PFSK-1 (cell line): ENCODE data around the gene LDLRAD3.

Experiments used
- POLR2AphosphoS5 ChIP-seq: IDR thresholded peaks from 2 replicates; pipeline ENCODE4 v1.6.1; 2012; ENCODE audit warnings: low read depth, mild to moderate bottlenecking, control low read depth, low read length, moderate library complexity
- SIN3A ChIP-seq: IDR thresholded peaks from 2 replicates; pipeline ENCODE4 v1.6.1; 2012; ENCODE audit warnings: mild to moderate bottlenecking, low read length, moderate library complexity, borderline replicate concordance; ENCODE audit not compliant: insufficient read depth
- TAF1 ChIP-seq: IDR thresholded peaks from 2 replicates; pipeline ENCODE4 v1.6.1; 2012; ENCODE audit warnings: low read length, control low read depth, borderline replicate concordance; ENCODE audit not compliant: insufficient read depth
- TF ChIP-seq, protein P1 (sequence below), 2 experiments: IDR thresholded peaks; 2 replicates each; pipeline versions ENCODE4 v1.6.1 to v1.8.0; 2011 to 2012; ENCODE audit warnings: low read depth in 2 of 2, low read length in 2 of 2, control low read depth in 1 of 2, inconsistent platforms in 1 of 2, mild to moderate bottlenecking in 1 of 2, moderate library complexity in 1 of 2; ENCODE audit not compliant: insufficient read depth in 1 of 2

DNA sequence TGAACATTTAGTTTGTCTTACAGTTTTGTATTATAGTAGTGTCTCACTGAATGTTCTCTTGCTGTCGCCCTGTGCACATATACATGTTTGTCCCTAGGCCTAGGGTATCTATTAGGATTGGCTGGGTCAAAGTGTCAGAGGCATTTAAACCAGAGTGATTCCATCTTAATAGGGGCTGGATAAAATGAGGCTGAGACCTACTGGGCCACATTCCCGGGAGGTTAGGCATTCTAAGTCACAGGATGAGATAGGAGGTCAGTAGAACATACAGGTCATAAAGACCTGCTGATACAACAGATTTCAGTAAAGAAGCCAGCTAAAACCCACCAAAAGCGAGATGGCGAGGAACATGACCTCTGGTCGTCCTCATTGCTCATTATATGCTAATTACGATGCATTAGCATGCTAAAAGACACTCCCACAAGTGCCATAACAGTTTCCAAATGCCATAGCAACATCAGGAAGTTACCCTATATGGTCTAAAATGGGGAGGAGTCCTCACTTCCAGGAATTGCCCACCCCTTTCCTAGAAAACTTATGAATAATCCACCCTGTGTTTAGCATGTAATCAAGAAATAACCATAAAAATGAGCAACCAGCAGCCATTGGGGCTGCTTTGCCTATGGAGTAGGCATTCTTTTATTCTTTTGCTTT lies 82.6 kb downstream of the LDLRAD3 start:
- TF ChIP-seq POLR2AphosphoS5 (no peak), SIN3A (no peak), TAF1 (no peak)
- TF ChIP-seq, protein P1, sequence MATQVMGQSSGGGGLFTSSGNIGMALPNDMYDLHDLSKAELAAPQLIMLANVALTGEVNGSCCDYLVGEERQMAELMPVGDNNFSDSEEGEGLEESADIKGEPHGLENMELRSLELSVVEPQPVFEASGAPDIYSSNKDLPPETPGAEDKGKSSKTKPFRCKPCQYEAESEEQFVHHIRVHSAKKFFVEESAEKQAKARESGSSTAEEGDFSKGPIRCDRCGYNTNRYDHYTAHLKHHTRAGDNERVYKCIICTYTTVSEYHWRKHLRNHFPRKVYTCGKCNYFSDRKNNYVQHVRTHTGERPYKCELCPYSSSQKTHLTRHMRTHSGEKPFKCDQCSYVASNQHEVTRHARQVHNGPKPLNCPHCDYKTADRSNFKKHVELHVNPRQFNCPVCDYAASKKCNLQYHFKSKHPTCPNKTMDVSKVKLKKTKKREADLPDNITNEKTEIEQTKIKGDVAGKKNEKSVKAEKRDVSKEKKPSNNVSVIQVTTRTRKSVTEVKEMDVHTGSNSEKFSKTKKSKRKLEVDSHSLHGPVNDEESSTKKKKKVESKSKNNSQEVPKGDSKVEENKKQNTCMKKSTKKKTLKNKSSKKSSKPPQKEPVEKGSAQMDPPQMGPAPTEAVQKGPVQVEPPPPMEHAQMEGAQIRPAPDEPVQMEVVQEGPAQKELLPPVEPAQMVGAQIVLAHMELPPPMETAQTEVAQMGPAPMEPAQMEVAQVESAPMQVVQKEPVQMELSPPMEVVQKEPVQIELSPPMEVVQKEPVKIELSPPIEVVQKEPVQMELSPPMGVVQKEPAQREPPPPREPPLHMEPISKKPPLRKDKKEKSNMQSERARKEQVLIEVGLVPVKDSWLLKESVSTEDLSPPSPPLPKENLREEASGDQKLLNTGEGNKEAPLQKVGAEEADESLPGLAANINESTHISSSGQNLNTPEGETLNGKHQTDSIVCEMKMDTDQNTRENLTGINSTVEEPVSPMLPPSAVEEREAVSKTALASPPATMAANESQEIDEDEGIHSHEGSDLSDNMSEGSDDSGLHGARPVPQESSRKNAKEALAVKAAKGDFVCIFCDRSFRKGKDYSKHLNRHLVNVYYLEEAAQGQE (IDR thresholded peaks at IDR 0.05; ENCODE audit: insufficient read depth in 1 of 2, low read depth in 2 of 2, low read length in 2 of 2) = no peak
